Stimulated activated CD4-positive, alpha-beta T cell treated with anti-CD3 and anti-CD28 coated beads, Interleukin-4, amount 100 ng/mL, for 4 hours (primary cell): ENCODE measurements around the gene RIIAD1.
"Not testable (repeated sequence)": the region's sequence is repeated elsewhere in the genome, so short reads cannot be mapped to it uniquely, and the experiment has no call there.

Source experiments
- DNase-seq, 2 experiments: peaks; one replicate each; pipeline ENCODE4 v3.0.0-alpha.2; 2020

Gene RIIAD1

DNA sequence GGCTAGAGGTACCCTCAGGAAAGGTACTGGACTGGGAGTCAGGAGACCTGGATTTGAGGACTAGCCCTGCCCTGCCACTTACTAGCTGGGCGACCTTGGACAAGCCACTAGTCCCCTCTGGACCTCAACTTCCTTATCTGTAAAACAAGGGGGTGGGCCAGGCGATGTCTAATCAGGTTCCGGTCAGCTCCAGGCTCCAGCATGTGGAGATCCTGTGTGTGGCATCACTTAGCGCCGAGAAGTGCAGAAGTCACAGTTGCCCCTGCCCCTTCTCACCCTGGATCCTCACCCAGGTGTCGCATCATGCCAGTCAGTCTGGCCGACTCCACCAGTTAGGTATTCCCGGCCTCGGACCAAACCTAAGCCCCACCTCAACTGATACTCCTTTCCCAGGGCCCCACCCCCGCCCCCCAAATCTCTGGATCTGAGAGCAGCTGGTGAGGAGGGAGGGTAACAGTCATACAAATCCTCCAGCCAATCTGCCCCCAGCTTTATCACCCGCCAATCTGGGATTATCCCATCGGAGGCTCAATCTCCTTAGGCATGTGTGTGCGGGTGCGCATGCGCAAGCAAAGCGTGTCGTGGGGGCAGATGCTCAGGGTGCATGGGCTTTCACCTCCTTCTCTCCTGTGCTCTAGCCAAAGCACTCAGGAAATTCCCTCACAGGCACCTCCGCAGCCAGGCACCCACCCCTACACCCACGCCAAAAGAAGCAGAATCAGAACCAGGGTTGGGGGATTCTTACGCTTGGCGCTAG, 10.1 kb upstream of the RIIAD1 start:
- DNase-seq: no peak

DNA sequence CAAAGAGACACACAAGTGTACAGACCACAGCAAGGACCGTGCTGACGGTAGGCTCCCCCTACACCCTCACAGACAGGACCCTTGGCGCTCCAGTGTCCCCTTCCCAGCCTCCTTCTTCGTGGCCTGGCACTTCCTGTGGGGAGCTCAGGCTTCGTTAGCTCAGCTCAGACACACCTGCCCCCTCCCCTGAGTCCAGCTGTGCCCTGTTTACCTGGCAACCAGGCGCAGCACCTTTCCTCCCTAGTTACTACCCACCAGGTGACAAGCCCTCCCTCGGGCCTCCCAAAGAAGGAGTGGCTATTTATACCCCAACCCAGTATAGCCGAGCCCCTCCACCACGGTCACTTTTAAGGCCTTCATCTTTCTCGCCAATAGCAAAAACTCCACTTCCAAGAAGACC, 9.4 kb upstream of the RIIAD1 start:
- no peak for DNase-seq

DNA sequence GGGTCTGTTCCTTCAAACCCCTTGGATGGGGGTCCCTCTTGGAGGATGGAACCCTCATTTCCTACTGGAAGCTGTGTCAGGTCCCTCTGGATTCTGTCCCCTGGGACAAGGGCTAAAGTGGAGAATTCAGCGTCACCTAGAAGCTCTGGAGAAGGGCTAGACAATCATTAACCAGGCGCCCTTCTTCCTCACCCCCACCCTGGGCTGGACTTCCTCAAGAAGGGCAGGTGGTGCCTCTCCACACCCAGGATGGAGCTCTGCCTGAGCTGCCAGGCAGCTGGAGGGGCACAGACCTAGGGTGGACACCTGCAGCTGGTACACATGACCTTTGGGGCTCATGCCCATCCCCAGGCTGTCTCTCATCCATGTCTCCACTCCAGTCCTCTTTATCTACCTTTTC, 8.3 kb upstream of the RIIAD1 start:
- DNase-seq: no peak

DNA sequence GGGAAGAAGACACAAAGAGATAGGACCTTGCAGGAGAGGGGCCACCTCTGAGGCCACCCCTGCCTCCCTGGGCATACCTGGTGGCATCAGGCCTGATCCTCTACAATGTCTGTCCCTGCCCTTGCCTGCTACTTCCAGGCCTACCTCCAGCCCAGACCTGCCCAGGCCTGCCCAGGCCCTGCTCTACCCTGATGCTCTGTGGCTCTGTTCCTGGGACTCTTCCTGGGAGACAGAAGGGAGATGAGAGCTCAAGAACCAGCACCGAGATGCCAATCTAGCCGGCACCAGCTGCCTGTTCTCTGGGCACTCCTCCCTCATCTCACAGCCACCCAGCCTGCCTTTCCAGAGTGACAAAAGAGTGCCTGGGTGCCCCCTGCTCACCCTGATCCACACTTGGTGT, 7.4 kb upstream of the RIIAD1 start:
- DNase-seq: no peak

DNA sequence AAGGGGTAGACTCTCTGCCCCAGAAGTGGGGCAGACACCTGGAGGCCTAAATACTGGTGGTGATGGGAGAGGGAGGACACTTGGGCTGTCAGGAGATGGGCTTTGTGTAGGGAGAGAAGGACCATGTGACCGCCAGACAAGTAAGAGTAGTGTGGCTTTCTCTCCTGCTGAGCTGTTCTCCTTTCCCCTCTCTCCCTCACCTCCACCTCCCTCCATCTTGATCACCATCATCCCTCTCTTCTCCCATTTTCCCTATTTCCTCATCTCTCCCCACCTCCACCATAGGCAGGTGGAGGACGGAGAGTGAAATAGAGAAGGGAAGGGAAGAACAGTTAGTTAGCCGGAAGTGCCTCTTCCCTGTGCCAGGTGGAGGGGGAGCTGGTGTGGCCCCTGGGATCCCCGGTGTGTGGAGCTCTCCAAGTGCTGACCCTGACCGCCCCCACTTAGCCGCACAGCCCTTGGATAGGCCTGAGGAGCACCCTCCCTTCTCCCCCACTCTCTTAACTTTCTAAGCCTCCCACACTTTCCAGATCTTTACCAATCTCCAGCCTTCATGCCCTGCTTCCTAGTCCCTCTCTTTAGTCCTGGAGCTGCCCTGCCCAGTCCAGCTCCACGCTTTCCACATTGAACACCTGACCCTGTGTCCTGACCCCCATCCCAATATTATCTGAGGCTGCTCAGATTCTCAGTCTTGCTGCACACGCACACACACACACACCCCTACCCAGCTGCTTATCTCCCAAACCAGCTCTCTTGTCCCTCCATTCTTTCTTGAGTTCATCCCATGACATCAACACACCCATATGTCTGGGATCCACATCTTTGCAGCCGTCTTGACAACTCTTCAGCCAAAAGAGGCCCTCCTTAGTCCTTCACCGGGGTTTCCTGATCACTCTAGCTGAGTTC, 6.2 kb upstream of the RIIAD1 start:
- no peak for DNase-seq

DNA sequence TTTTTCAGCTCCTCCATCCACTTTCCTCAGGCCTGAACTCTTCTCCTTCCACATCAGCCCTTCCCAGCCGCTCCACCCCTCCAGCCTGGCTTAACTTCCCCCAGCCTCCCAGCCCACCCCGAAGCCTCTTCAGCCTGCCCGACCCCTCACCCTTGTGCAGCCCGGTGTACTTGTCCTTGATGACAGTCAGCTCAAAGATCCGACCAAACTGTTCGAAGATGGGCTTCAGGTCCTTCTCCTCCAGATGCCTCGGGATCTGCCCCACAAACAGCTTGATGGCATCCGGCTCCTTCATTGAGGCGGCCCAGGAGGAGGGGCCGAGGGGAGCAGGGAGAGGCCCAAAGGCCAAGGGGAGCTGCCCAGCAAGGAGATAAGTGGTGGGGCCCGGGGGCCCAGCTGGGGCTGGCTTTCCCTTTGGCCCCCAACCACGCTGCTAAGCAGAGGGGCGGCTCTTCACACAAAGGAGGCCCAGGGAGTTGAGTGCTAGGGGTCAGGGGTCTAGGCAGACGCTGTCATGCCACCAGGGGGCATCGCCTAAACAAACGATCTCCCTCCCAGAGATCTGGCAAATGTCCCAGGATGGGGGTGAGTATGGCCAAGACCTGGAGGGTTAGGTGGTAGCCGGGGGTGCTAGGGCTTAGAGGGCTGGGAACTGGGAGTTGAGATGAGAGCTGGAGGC, 5.5 kb upstream of the RIIAD1 start:
- DNase-seq: no peak

DNA sequence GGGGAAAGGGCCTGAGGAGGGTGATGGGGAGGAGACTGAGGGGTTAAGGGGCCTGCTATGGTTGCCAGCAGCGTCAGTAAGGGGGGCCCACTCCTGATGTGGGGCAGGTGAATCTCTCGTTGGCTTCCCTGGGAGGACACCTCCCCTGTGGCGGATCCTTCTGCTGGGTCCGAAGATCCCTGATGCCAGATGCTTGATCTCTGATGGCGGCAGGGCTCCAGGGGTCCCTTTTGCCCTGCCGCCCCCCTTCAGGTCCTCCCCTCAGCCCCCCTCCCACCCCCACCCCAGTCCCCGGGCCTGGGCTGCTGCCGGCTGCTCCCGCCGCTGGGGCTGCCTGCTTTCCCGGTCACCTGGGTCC, 4.9 kb upstream of the RIIAD1 start:
- no peak for DNase-seq

DNA sequence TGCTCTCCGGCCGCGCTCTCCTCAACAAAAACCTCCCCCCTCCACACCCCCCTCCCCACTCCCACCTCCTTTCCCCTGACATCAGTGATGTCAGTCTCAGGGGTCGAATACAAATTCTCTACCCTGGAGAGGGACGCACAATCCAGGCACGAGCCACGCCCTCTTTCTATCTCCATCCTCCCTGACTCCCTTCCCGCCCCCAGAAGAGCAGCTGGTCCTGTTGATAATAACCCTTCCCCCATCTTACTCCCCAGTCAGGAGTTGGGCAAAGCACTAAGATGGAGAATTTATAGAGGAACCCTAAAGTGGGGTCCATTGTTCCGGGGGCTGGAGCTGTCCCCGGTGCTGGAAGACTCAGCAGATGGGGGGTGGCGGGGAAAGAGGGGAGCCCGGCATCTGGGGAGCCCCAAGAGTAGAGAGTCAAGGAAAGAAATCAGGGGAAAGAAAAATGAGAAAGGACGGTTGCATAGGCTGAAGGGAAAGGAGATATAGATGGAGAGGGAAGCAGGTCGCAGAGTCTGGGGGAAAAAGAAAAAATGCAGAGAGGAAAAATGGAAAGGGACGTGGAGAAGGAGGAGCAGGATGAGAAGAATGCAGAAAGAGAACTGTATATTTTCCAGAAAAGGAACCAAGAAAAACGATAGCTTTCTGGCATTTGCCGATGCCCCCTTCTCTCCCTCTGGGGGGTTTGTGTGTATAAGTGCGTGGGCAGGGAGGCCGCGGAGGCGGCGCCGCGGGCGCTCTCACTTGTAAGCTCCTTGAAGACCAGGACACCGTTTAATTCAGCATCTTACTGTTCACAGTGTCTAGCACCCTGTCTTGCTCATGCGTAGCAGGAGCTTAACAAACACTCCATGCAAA, 4.3 kb upstream of the RIIAD1 start, which contains the start of gene CELF3:
Gene CELF3, minus strand, starts transcription at position 33 of the 861 bp plus-strand sequence. CDS start 783 bp downstream, outside the sequence.
- DNase-seq: no peak

DNA sequence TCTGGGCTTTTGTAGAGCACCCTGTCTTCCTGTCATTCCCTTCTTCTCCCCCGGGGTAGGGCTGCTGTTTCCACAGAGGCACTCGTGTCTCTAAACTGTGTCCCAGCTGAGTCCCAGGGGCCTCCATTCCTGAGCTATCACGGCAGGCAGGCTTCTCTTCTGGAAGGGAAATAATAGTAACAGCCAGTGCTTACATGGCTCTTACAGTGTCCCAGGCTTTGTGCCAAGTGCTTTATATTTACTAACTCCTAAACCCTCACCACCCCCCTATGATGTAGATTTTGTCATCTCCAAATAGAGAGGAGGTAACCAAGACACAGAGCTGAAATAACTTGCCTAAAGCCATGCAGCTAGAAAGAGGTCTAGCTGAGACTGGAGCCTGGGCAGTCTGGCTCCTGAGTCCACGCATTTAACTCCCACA, 3.3 kb upstream of the RIIAD1 start:
- DNase-seq: no peak

DNA sequence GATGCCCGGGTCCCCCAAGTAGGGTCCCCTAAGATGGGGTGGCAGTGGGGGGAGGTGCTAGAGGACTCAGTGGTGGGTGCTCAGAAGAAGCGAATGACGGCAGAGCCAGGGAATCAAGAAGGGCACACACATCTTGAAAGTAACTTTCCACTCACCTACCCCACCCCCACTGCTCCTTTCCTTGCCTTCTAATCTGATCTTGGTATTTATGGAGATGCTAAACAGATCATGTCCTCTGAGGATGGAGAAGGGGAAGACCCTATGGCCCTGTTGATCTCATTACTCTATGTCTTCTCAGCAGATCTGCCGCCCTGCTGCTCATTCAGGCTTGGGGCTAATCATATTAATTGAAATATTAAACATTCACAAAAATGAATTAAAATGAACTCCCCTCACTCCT, 2.7 kb upstream of the RIIAD1 start:
- DNase-seq: no peak

DNA sequence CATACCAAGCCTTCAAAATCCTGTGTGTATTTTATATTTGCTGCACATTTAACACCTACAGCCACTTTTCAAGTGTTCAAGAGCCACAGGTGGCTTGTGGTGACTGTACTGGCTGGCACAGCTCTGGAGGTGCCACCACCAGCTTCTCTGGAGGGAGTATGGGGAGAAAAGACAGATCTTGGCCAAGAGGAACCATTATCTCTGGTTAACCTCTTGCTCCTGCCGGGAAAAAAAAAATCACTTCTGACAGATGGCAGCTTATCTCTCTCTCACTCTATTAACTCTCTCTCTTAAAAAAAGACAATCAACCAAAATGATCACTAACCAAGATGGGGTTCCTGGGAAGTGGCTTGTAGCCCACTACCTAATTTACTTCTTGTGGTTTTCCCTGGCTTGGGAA, 1.2 kb upstream of the RIIAD1 start:
- DNase-seq: no peak

DNA sequence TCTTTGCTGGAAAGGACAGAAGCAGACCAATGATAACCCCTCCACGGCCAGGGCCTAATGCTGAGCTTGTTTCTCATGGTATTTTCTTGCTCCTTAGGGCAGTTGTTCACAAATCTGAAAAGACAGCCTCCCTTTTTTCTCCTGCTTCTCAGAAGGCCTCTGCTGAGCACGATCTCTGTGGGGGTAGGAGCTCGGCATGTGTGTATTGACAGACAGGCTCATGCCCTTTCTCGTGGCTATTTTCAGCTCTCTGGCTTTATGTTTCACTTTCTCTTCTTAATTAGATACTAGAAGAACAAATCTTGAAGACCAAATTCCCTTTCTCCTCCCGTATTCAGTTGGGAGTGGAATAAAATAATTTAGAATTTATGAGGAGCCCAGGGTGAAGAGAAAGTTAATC, 768 bp upstream of the RIIAD1 start:
- no peak for DNase-seq

DNA sequence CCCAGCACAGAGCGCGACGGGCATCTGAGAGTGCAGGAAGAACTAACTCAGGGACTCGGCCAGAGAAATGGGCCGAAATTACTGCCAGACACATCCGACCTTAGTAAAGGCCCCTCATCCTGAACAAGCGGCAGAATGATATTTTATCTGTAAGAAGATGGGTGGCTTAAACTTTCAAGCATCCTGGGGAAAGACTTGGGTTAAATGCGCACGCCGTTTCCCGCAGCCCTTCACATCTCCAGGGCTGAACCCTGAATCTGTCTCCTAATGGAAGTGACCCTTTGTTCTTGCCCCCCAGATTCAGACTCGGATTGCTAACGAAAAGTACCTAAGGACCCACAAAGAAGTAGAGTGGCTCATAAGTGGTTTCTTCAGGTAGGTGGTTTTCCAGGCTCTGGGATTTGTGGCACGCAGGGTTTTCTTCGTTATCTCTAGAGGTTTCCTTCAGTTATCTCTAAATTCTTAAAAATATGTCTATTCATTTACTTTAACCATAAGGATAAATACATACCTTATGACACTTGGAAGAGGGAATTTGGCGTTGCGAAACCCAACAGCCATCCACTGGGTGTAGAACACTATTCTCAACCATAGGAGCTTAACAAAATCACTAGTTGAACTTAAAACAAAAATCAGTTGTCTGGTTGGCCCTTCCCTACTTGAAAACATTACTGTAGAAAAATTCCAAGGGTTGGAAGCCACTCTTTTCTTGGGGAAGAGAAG, 627 bp downstream of the RIIAD1 start:
- DNase-seq: no peak

DNA sequence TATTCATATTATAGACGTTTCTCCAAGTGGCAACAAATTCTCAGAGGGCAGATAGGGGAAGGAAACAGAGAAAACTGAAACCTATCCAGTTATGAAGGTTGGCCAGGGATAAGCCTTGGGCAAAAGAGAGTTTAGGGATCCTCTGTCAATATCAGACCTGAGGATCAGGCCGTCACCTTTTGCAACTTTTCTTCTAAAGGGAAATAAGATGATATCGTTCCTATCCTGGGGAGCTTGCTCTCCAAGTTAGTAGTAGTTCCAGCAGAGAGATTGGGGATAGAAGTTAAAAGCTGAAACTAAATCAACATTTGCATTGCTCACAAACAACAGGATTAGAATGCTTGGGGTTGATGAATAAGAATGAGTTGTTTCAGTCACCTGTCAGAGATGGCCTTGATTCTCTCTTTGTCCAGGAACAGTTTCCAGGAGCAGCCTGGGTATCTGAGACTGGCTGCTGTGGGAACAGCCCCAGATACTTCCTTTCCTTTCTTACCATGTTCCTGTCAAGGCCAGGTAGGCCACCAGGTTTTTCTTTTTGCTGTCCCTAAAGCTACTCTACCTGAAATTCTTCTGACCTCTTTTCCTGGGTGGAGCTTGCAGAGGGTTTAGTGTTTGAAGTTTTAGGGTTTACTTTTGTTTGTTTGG, 2.5 kb downstream of the RIIAD1 start:
- no peak for DNase-seq

DNA sequence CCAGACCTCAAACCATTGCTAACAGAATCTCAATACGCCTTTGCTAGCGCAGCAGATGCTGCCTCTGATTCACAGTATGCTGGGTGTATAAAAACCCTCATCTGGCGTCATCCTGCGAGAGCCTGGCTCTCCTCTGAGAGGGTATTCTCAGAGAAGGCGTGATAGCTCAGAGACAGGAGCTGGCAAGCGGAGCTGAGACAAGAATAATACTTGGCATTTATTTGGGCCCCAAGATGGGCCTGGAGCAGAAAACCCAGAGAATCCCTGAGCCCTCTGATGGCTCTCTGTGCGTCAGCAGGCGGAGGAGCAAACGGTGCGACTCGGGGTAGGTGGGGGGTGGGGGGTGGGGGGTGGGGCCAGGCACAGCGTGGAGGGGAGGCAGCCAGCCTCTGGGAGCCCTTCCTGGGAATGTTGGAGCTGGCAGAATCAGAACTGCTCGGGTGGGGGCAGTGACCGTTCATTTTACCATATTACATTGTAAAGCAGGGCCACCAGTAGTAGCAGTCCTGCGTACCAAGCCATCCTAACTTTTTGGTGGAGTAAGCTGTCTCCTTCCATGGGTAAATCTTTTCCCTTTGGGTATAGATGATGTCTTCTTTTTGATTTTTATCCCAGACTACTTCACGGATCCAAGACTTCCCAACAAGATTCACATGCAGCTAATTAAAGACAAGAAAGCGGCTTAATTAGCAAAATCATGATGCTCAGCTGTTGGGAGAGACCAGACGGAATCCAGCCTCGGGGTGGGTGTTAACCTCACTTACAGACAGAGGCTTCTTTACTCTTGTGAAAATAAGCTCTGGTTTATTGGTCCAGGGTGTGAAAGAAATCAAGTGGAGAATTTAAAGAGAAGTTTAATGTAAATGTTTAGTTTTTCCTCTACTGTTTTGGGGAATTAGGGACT, 7.1 kb downstream of the RIIAD1 start:
- no peak for DNase-seq

DNA sequence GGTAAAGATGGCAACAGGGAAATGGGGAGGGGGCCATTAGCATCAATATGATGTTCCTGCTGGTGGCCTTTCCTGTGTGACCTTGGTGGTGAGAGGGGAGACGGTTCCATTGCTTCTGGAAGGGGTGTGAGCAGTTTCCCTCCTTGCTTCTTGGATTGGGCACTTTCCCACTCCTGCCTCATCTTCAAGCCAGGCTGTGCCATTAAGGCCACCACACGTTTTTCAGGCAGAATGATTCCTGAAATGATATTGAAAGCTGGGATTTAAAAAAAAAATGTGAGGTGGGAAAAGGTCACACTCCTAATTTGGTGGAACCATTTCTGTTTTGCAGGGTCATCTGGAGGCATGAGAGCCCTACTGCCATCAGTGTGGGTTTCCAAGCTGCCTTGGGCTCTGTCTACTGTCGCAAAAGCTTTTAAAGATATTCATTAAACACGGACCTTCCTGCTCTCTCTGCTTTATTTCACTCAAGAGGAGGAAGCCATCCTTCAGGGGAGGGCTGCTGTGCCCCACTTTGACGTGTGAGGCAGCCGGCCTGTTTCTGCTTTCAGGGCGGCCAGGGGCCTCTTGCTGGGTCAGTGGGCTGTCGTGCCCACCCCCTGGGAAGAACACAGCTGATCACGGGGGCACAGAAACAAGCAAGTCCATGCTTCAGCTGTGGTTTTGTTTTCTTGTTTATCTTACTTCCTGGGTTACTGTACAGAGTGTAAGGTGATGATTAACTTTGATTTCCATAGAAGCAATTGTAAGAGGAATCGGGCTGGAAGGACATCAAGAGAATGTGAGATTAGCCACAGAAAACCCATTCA, 8.0 kb downstream of the RIIAD1 start:
- DNase-seq: no peak

DNA sequence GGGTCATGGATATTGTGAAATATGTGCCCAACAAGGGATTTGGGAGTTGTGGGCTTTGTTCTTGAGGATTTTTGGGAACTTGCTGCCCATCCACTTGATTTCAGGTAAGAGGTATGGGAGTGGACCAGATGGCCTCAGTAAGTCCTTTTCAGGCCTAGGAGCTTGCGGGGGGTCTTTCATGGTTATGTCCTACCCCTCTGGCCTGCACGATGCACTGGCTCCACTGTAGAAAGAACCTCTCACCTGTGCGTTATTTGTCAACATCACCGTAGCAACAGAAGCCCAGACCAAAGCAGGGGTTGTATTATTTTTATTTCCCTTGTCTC, 8.6 kb downstream of the RIIAD1 start:
- DNase-seq: no peak

DNA sequence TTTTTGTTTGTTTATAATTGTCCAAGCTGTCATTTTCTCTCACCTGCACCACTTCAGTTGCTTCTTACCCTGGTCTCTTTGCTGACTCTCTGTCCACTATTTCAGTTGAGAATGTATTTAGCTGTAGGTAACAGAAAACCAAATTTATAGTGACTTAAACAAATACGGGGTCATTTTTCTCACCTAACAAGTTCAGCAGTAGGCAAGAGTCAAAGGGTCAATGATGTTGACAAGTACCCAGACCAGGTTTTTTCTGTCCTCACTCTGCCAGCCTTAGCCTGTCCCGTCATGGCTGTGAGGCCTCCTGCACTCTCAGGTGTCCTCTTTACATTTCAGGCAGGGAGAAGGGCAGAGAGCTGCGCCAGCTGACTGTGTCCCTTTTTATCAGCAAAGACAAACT, 11.8 kb downstream of the RIIAD1 start:
- DNase-seq: no peak

DNA sequence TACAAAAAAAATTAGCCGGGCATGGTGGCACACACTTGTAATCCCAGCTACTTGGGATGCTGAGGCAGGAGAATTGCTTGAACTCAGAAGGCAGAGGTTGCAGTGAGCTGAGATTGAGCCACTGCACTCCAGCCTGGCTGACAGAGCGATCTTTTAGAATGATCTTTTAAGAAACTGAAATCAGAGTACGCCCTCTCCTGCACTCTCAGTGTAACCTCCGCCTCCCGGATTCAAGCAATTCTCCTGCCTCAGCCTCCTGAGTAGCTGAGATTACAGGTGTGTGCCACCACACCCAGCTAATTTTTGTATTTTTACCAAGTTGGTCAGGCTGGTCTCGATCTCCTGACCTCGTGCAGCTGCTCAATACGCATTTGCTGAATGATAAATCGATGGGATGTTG, 12.7 kb downstream of the RIIAD1 start:
- not testable (repeated sequence) for DNase-seq

DNA sequence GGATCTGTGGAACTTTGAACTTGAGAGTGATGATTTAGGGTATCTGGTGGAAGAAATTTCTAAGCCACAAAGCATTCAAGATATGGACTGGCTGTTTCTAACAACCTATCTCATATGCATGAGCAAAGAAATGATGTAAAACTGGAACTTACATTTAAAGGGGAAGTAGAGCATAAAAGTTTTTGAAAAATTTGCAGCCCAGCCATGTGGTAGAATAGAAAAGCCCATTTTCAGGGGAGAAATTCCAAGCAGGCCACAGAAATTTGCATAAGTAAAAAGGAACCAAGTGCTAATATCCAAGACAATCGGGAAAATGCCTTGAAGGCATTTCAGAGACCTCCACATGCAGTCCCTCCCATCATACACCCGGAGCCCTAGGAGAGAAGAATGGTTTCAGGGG, 15.7 kb downstream of the RIIAD1 start:
- DNase-seq: no peak
